ENCODE data around the gene CLN5.
"Not testable (repeated sequence)": the region's sequence is repeated elsewhere in the genome, so short reads cannot be mapped to it uniquely, and the experiment has no call there.

CLN5 gene

GRCh38 chr13:76983676-76984075 lies 8.2 kb upstream of the CLN5 start:
- no peak for DNase-seq
- no peak for ATAC-seq (replicated peaks)
- H3K4me1 Mint-ChIP-seq (ENCODE audit: low read depth in 2 of 2): peaks cover 4 to 5% of the 10 kb centered on the region in 2 donors
- no peak overlapping the region for H3K27ac Mint-ChIP-seq
- no peaks in the 10 kb centered on the region for H3K9me3 Mint-ChIP-seq
- no peak overlapping the region for H3K4me3 Mint-ChIP-seq
- H3K27me3 Mint-ChIP-seq: peaks cover 74 to 83% of the 10 kb centered on the region in 2 donors
- H3K36me3 Mint-ChIP-seq (ENCODE audit: insufficient read depth): no peaks in the 10 kb centered on the region

GRCh38 chr13:76991432-76991795 lies 467 bp upstream of the CLN5 start:
- H3K4me3 Mint-ChIP-seq: peak overlapping the region; percentile 90 to 94
- H3K27ac Mint-ChIP-seq: peak overlapping the region; percentile 99
- ATAC-seq (replicated peaks) (peak; percentile 78), DNase-seq (peak; percentile 85 to 86 (median 86))
- no peaks in the 10 kb centered on the region for H3K9me3 Mint-ChIP-seq
- peaks cover 22 to 24% of the 10 kb centered on the region in 2 donors for H3K4me1 Mint-ChIP-seq (ENCODE audit: low read depth in 2 of 2)
- H3K27me3 Mint-ChIP-seq: peaks cover 28 to 31% of the 10 kb centered on the region in 2 donors
- H3K36me3 Mint-ChIP-seq (ENCODE audit: insufficient read depth): peaks cover 24% of the 10 kb centered on the region

- Mint-ChIP-seq H3K27ac (peak overlapping the region; percentile 99), H3K27me3 (peaks cover 17 to 20% of the 10 kb centered on the region in 2 donors), H3K36me3 (ENCODE audit: insufficient read depth) (peaks cover 28% of the 10 kb centered on the region), H3K9me3 (no peaks in the 10 kb centered on the region), H3K4me3 (peak overlapping the region; percentile 90 to 94), H3K4me1 (ENCODE audit: low read depth in 2 of 2) (peaks cover 21 to 24% of the 10 kb centered on the region in 2 donors)
- no peak for DNase-seq
- ATAC-seq (replicated peaks): no peak
Observed at GRCh38 chr13:76992548-76993001, 694 bp downstream of the CLN5 start.

GRCh38 chr13:76993021-76993420 lies 1.1 kb downstream of the CLN5 start:
- H3K27me3 Mint-ChIP-seq: peaks cover 12 to 15% of the 10 kb centered on the region in 2 donors
- peaks cover 21 to 24% of the 10 kb centered on the region in 2 donors for H3K4me1 Mint-ChIP-seq (ENCODE audit: low read depth in 2 of 2)
- no peaks in the 10 kb centered on the region for H3K9me3 Mint-ChIP-seq
- H3K4me3 Mint-ChIP-seq: peak overlapping the region; percentile 90 to 94
- no peak for ATAC-seq (replicated peaks)
- H3K36me3 Mint-ChIP-seq (ENCODE audit: insufficient read depth): peaks cover 33% of the 10 kb centered on the region
- no peak for DNase-seq
- H3K27ac Mint-ChIP-seq: peak overlapping the region; percentile 99

- peaks cover 8 to 11% of the 10 kb centered on the region in 2 donors for H3K27me3 Mint-ChIP-seq
- peak overlapping the region in 1 of 2 donors; percentile 15 for H3K27ac Mint-ChIP-seq
- peaks cover 21 to 24% of the 10 kb centered on the region in 2 donors for H3K4me1 Mint-ChIP-seq (ENCODE audit: low read depth in 2 of 2)
- peaks cover 34% of the 10 kb centered on the region for H3K36me3 Mint-ChIP-seq (ENCODE audit: insufficient read depth)
- no peak for DNase-seq
- H3K9me3 Mint-ChIP-seq: no peaks in the 10 kb centered on the region
- H3K4me3 Mint-ChIP-seq: peak overlapping the region; percentile 90 to 94
- ATAC-seq (replicated peaks): no peak
Observed at GRCh38 chr13:76993473-76993872, 1.6 kb downstream of the CLN5 start.

GRCh38 chr13:76994281-76994680 lies 2.4 kb downstream of the CLN5 start:
- Mint-ChIP-seq H3K36me3 (ENCODE audit: insufficient read depth) (peaks cover 34% of the 10 kb centered on the region), H3K4me3 (peak overlapping the region; percentile 18 to 24), H3K27me3 (peaks cover 2 to 3% of the 10 kb centered on the region in 2 donors), H3K4me1 (ENCODE audit: low read depth in 2 of 2) (peaks cover 21 to 24% of the 10 kb centered on the region in 2 donors), H3K9me3 (no peaks in the 10 kb centered on the region), H3K27ac (no peak overlapping the region)
- DNase-seq (no peak), ATAC-seq (replicated peaks) (no peak)

GRCh38 chr13:77000475-77000874 lies 8.6 kb downstream of the CLN5 start:
- no peak for DNase-seq
- no peak overlapping the region for H3K27ac Mint-ChIP-seq
- H3K36me3 Mint-ChIP-seq (ENCODE audit: insufficient read depth): peaks cover 32% of the 10 kb centered on the region

GRCh38 chr13:77001540-77001939 lies 9.7 kb downstream of the CLN5 start:
- peaks cover 26% of the 10 kb centered on the region for H3K36me3 Mint-ChIP-seq (ENCODE audit: insufficient read depth)
- no peaks in the 10 kb centered on the region for H3K27me3 Mint-ChIP-seq
- no peak for ATAC-seq (replicated peaks)

More at GRCh38 chr13:77000475-77000874, 8.6 kb downstream of the CLN5 start:
- no peak for ATAC-seq (replicated peaks)
- Mint-ChIP-seq H3K9me3 (no peaks in the 10 kb centered on the region), H3K4me1 (ENCODE audit: low read depth in 2 of 2) (peaks cover 0 to 6% of the 10 kb centered on the region in 2 donors), H3K27me3 (no peaks in the 10 kb centered on the region), H3K4me3 (no peak overlapping the region)

GRCh38 chr13:77001963-77002587 lies 10.2 kb downstream of the CLN5 start:
- no peaks in the 10 kb centered on the region for H3K27me3 Mint-ChIP-seq
- no peaks in the 10 kb centered on the region for H3K9me3 Mint-ChIP-seq
- ATAC-seq (replicated peaks): no peak
- H3K36me3 Mint-ChIP-seq (ENCODE audit: insufficient read depth): peaks cover 26% of the 10 kb centered on the region
- no peak overlapping the region for H3K27ac Mint-ChIP-seq
- no peak overlapping the region for H3K4me3 Mint-ChIP-seq
- no peak for DNase-seq
- H3K4me1 Mint-ChIP-seq (ENCODE audit: low read depth in 2 of 2): peaks cover under 1 to 15% of the 10 kb centered on the region in 2 donors

More at GRCh38 chr13:77001540-77001939, 9.7 kb downstream of the CLN5 start:
- Mint-ChIP-seq H3K4me1 (ENCODE audit: low read depth in 2 of 2) (peaks cover 0 to 10% of the 10 kb centered on the region in 2 donors), H3K4me3 (no peak overlapping the region), H3K27ac (no peak overlapping the region), H3K9me3 (no peaks in the 10 kb centered on the region)
- DNase-seq: no peak

- Mint-ChIP-seq H3K9me3 (no peaks in the 10 kb centered on the region), H3K4me1 (ENCODE audit: low read depth in 2 of 2) (peaks cover 3 to 20% of the 10 kb centered on the region in 2 donors), H3K36me3 (ENCODE audit: insufficient read depth) (peaks cover 30% of the 10 kb centered on the region), H3K4me3 (no peak overlapping the region), H3K27me3 (no peaks in the 10 kb centered on the region), H3K27ac (peak overlapping the region in 1 of 2 donors; percentile 20)
- ATAC-seq (replicated peaks) (no peak), DNase-seq (no peak)
Observed at GRCh38 chr13:77002590-77003190, 10.8 kb downstream of the CLN5 start.

GRCh38 chr13:77008337-77008736 lies 16.5 kb downstream of the CLN5 start:
- H3K27ac Mint-ChIP-seq; H3K9me3 Mint-ChIP-seq; H3K27me3 Mint-ChIP-seq; H3K4me3 Mint-ChIP-seq; DNase-seq; ATAC-seq (replicated peaks): not testable (repeated sequence)
- Mint-ChIP-seq H3K36me3 (ENCODE audit: insufficient read depth) (peaks cover 61% of the 10 kb centered on the region), H3K4me1 (ENCODE audit: low read depth in 2 of 2) (peaks cover 4 to 41% of the 10 kb centered on the region in 2 donors)

- no peak for DNase-seq
- H3K4me3 Mint-ChIP-seq: no peak overlapping the region
- H3K27me3 Mint-ChIP-seq: no peaks in the 10 kb centered on the region
- H3K4me1 Mint-ChIP-seq (ENCODE audit: low read depth in 2 of 2): peaks cover 4 to 48% of the 10 kb centered on the region in 2 donors
- no peaks in the 10 kb centered on the region for H3K9me3 Mint-ChIP-seq
- ATAC-seq (replicated peaks): no peak
- peaks cover 62% of the 10 kb centered on the region for H3K36me3 Mint-ChIP-seq (ENCODE audit: insufficient read depth)
- no peak overlapping the region for H3K27ac Mint-ChIP-seq
Observed at GRCh38 chr13:77009011-77009410, 17.1 kb downstream of the CLN5 start.

- not testable (repeated sequence) for H3K9me3 Mint-ChIP-seq; DNase-seq; H3K4me3 Mint-ChIP-seq; H3K27me3 Mint-ChIP-seq; ATAC-seq (replicated peaks); H3K27ac Mint-ChIP-seq
- peaks cover 4 to 55% of the 10 kb centered on the region in 2 donors for H3K4me1 Mint-ChIP-seq (ENCODE audit: low read depth in 2 of 2)
- peaks cover 64% of the 10 kb centered on the region for H3K36me3 Mint-ChIP-seq (ENCODE audit: insufficient read depth)
Observed at GRCh38 chr13:77009719-77010118, 17.8 kb downstream of the CLN5 start.
